NCI-H2227 (cell line): Measurements from ENCODE around the gene ZNF256.

Source experiments
- DNase-seq: peaks from one replicate; lab custom pipeline; 2025; ENCODE audit not compliant: unreplicated experiment; lab: John Stamatoyannopoulos, UW

Gene ZNF256

DNA sequence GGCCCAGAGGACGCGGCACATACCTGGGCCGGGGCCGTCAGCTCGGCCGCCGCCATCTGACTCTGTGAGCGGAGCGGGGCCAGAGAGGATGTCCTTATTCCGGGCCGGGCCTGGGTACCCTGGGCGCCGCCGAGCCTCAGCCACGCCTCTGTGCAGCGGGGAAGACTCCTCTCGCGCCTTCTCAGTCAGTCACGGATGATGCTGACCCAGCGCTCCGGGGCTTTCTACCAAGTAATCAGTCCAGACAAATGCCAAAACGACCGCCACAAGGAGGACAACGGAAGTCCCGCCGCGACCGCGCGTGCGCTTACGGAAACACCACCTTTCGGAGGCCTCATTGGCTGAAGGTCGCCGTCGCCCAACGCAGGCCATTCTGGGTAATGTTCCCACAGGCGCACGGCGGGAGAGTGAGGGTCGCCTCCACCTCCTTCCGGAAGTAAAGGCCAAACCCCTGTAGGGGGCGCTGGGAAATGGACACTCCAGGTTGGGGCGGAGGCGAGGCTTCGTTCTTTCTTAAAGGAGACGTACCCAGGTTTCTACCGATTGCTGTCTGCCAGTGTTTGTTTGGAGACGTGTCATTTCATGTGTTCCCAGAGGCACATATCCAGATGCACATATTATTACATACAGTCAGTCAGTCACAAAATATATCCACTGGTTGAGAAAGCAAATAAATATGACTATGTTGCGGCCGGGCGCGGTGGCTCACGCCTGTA is at the start of gene ZNF256:
ZNF256 (minus strand) TSS at position 288 of the 716 bp plus-strand sequence; CDS start at position 56, 232 bp downstream.
- DNase-seq: peak; percentile 100

DNA sequence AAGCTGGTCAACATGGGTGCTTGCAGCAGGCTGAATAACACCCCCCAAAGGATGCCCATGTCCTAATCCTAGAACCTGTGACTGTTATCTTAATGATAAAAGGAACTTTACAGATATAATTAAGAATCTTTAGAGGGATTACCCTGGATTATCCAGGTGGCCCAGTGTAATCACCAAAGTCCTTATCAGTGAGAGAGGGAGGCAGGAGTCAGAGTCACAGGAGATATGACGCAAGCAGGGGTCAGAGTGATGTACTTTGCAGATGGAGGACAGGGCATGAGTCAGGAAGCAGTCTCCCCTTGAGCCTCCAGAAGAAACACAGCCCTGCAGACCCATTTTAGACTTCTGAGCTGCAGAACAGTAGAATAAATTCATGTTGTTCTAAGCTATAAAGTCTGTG is 45.3 kb upstream of the ZNF256 start:
- DNase-seq: no peak

- no peak for DNase-seq
These were observed 31.2 kb upstream of the ZNF256 start for GRCh38 chr19:57978586-57979289.

DNA sequence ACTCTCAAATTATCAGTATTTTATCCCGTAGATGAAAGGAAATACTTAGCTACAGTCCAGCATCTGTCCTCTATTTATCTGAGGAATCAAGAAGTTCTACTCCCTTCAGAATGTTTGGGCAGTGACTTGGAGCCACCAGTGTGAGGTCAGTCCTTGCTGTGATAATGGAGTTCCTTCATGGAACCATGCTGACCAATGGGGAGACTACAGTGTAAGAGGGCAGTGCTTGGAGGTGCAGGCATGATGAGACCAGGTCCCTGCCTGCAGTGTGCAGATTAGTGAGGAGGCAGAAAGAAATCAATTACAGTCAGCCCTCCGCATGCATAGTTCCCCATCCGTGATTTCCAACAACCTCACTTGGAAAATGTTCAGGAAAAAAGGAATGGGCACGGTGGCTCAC is 26.9 kb upstream of the ZNF256 start, which contains the start of gene C19orf18:
C19orf18 (minus strand) TSS at position 101 of the 400 bp plus-strand sequence. CDS start 102 bp downstream, outside the sequence.
- DNase-seq: no peak

DNA sequence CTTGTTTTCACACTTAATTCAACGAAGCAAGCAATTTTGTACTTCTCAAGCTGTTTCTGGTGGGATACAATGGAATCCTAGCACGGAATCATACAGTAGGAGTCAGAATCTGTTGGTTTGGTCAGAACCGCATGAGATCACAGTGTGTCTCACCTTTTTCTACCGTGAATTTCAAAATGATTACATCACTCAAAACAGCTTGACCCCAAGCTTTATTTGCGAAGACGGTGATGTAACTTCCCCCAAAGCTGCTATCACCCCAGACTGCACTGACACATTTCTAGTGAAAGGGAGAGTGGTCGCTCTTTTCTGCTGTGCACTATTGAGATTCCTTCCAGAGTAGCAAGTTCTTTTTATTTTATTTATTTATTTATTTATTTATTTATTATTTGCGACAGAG is 17.3 kb upstream of the ZNF256 start:
- no peak for DNase-seq

DNA sequence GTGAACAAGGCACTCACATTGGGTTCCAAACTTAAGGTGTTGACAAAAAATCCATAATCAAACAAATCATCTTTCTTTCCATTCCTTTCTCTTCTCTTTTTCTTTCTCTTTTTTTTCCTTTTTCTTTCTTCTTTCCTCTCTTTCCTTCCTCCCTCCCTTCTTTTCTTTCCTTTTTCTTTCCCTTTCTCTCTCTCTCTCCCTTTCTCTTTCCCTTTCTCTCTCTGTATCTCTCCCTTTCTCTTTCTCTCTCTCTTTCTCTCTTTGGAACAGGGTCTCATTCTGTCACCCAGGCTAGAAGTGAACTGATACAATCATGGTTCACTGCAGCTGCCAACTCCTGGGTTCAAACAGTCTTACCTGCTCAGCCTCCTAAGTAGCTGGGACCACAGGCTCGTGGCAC is 14.3 kb upstream of the ZNF256 start:
- DNase-seq: no peak

DNA sequence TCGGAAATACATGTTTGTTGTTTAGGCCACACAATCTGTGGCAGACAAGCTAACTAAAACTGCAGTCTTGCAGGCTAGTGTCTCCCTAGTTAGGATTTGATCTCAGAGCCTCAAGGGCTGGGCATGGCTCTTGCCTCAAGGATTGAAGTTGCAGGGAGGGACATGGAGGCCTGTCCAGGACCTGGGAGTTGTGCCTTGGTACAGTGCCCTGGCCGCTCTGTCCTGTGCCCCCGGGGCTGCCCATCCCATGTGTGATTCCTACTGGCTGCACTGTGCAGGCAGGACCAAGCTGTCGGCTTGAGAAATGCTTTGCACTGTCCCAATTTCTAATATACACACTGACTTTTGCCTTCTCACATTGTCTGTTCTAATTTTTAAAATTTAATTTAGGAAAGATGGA is 7.5 kb upstream of the ZNF256 start:
- no peak for DNase-seq

- DNase-seq: no peak
These were observed 2.2 kb upstream of the ZNF256 start for GRCh38 chr19:57949702-57950101.

DNA sequence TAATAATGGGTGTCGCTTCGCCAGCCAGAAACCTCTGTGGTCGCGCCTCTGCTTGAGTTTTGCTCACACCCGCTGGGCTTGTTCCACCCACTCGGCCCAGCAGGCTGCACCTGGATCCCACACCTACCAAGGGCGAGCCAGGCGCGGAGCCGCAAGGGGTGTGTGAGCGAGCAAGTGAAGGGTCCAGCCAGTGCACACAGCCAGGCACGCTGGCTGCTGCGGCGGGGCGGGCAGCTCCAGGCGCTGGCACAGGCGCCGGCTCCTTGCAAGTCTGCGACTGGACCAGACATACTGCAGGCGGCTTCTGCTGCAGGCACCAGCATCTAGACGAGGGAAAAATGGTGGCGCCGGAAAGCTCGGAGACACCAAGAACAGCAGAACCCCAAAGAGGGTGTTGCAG is 1.8 kb upstream of the ZNF256 start:
- DNase-seq: no peak

DNA sequence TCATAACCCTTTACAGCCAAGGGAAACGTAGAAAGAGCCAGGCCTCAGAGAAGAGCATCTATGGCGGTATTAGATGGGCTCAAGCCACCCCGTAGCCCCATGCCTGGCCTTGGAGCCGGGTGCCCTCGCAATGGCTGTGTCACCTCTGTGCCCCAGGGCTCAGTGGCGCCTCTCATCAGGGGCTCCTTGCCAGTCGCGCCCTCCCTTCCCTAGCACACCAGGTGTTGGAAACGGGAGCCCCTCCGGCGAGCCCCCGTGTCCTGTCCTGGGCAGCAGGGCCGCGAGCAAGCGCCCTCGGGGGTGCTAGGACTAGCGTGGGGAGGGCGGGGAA is 453 bp downstream of the ZNF256 start:
- no peak for DNase-seq

- no peak for DNase-seq
These were observed 1.2 kb downstream of the ZNF256 start for GRCh38 chr19:57946316-57946715.

GRCh38 chr19:57941593-57941992 is 5.9 kb downstream of the ZNF256 start:
- no peak for DNase-seq

DNA sequence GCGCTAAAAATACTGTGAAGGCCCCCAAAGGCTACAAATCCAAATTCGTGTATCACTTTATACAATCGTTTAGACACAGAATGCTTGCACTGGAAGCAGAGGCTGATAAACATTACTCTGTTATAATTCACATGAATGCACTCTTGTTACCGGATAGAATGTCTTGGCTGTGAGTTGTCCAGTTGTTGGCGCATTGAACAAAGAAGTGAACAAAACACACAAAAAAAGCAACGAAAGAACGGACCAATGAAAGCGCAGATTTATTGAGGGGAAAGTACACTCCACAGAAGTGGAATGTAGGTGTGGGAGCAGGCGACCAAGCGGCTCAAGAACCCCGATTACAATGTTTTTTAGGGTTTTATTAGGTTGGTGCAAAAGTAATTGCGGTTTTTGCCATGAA is 11.8 kb downstream of the ZNF256 start:
- no peak for DNase-seq

DNA sequence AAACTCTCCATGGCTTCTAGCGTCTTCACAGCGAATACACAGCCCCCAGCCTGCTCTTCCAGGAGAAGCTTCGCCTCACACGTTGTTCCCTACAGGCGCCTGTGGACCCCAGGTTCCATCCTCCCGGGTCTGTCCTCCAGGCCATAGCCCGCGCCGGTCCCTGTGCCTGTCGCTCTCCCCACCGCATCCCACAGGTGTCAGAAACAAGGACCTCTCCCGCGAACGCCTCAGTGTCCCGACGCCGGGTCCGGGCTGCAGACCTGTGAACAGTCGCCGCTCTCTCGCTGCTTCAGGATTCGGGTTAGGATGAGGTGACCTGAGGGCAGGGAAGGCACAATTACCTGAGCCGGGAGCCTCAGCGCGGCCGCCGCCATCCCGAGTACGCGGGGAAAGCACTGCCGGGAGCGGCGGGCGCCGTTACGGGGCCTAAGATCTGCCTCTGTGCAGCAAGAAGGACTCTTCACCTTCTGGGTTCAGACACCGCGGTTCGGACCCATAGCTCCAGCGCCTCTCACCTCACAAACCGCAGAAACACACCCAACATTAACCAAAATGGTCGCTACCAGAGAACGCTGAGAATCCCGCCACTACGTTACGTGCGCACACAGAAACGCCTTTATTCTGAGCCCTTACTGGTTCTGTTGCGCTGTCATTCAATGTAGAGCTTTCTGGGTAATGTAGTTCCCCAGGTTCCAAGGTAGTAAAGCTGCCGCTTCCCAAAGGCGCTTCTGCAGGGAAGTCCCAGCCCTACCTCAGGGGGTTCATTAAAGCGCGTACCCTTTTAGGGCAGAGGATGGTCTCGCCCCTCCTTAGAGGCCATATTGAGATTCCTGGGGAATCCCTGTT is 12.5 kb downstream of the ZNF256 start, which contains the start of gene ZNF418:
ZNF418 (minus strand) TSS at position 583 of the 846 bp plus-strand sequence. CDS start 1,580 bp downstream, outside the sequence.
- no peak for DNase-seq

- DNase-seq: no peak
These were observed 19.9 kb downstream of the ZNF256 start for GRCh38 chr19:57927587-57927986.

GRCh38 chr19:57916168-57916995 is 31.1 kb downstream of the ZNF256 start, which contains the start of gene ZNF417:
Gene ZNF417, minus strand, starts transcription at chr19:57916592. Its CDS starts 181 bp downstream, at chr19:57916411.
- DNase-seq: peak; percentile 99

GRCh38 chr19:57914531-57914930 is 33.0 kb downstream of the ZNF256 start:
- DNase-seq: no peak

DNA sequence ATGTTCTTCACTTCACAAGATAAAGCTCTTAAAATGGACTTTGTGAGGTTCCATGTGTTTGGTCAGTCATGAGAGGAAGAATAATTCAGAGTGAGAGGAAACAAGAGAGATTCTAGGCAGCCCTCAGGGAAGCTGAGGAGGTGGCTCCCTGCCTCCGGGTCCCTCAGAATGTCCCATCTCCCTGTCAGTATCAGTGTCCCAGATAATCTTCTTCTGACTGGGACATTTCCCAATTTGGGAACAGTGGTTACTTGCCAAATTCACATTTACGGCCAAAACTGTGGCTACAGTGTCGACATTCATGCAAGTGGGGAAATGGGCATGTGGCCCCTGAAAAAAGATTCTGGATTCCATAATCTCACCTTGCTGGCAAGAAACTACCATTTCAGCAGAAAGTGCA is 40.1 kb downstream of the ZNF256 start:
- DNase-seq: no peak

GRCh38 chr19:57905258-57905657 is 42.2 kb downstream of the ZNF256 start:
- no peak for DNase-seq

DNA sequence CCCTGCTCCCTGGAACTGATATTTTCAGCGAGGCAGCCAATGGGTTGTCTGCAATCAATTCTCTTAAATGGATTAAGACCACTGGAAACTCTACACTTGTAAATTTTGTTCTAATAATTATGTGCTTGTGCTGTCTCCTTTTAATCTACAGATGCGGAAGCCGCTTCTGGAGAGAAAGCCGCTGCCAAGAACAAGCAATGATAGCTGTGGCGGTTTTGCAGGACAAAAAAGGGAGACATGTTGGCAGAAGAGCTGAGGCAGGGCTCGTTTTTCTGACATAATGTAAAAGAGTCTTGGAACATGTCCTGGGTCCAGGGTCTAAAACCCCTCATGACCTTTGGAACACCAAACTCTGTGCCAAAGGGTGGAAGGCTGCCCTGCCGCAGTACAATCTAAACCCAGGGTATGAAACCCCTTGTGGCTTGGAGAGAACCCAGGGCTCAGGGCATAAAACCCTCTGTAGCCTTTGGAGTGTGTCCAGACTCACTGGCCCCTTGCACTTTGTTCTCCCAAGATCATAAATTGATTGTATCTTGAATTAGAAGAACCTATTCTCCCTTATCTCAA is 43.8 kb downstream of the ZNF256 start:
- DNase-seq: no peak
